BJ (cell line): ENCODE results near the gene LIN52. TPM values are rescaled to one million over a fixed set of nuclear protein-coding genes. Genes with fewer than 3 reads are reported as not detected.

Experiments
- CTCF ChIA-PET: fragments of 350-600 bp; formaldehyde crosslinking; extraction: SDS; loops from one replicate; lab custom pipeline; 2021; ENCODE audit warnings: antibody characterized with exemption, inconsistent platforms; lab: Yijun Ruan, JAX
- POLR2A ChIA-PET: fragments of 300-600 bp; sonication (Branson Sonifier 250); formaldehyde crosslinking; extraction: SDS; loops from one replicate; lab custom pipeline; 2021; ENCODE audit warnings: antibody characterized with exemption; lab: Charles Lee
- DNase-seq: peaks from one replicate; pipeline ENCODE4 v3.0.0-alpha.2; 2011; ENCODE audit warnings: low read depth
- H3K27me3 ChIP-seq: 2 replicates; pipeline ENCODE4 v1.6.0; 2011; ENCODE audit warnings: low read length; ENCODE audit not compliant: control insufficient read depth, insufficient read depth
- H3K36me3 ChIP-seq: 2 replicates; pipeline ENCODE4 v1.5.1; 2011; ENCODE audit warnings: low read length; ENCODE audit not compliant: control insufficient read depth, insufficient read depth
- H3K4me3 ChIP-seq: 2 replicates; pipeline ENCODE4 v1.5.1; 2011; ENCODE audit warnings: low read depth, mild to moderate bottlenecking, control low read depth, low read length
- polyA plus RNA-seq: library from polyadenylated mRNA; depleted of rRNA; stranded (reverse); fragments of >200 nt; gene quantifications from 2 replicates; pipeline ENCODE4 v1.2.3, GENCODE V29; 2011
- TF ChIP-seq, protein P1 (sequence below): IDR thresholded peaks from 2 replicates; pipeline ENCODE4 v1.5.1; 2011; ENCODE audit warnings: low read depth, mild to moderate bottlenecking, control low read depth, inconsistent platforms, low read length, moderate library complexity; ENCODE audit not compliant: insufficient read depth

Gene LIN52
- polyA plus RNA-seq, 1 experiment, result 7.4 TPM

DNA sequence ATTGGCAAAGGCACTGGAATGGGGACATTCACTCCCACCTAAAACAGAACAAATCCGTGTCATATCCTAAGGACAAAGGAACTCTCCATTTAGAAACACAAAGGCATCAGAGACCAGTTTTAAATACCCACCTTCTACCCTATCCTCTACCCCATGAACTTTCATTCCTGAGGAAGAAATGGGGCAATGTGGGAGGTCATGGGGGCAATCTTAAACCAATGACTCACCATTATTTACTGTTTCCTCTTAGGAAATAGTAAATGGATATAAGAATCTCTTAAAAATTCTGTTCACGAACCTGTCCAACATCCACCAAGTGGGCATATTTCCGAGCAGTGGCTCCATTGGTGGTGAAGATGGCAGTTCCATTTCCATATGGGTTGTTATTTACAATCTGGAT is 19.9 kb upstream of the LIN52 start:
- no peak for DNase-seq

GRCh38 chr14:74065746-74066575 is 18.8 kb upstream of the LIN52 start:
- no peaks in the 10 kb centered on the region for H3K27me3 ChIP-seq
- TF ChIP-seq, protein P1, sequence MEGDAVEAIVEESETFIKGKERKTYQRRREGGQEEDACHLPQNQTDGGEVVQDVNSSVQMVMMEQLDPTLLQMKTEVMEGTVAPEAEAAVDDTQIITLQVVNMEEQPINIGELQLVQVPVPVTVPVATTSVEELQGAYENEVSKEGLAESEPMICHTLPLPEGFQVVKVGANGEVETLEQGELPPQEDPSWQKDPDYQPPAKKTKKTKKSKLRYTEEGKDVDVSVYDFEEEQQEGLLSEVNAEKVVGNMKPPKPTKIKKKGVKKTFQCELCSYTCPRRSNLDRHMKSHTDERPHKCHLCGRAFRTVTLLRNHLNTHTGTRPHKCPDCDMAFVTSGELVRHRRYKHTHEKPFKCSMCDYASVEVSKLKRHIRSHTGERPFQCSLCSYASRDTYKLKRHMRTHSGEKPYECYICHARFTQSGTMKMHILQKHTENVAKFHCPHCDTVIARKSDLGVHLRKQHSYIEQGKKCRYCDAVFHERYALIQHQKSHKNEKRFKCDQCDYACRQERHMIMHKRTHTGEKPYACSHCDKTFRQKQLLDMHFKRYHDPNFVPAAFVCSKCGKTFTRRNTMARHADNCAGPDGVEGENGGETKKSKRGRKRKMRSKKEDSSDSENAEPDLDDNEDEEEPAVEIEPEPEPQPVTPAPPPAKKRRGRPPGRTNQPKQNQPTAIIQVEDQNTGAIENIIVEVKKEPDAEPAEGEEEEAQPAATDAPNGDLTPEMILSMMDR, result no peak
- no peak overlapping the region for H3K4me3 ChIP-seq
- CTCF ChIA-PET, result interaction anchor here (0.7 kb wide), 1 partner anchor 17 kb away, joined by 3 read pairs; no protein-coding TSS in a partner anchor
- H3K36me3 ChIP-seq, result peaks cover 3% of the 10 kb centered on the region
- DNase-seq, result no peak
- POLR2A ChIA-PET, result no interaction called here

More for the DNA sequence above, 19.9 kb upstream of the LIN52 start:
- Histone ChIP-seq H3K36me3 (peaks cover 3% of the 10 kb centered on the region), H3K4me3 (no peak overlapping the region), H3K27me3 (no peaks in the 10 kb centered on the region)
- TF ChIP-seq, protein P1, result no peak
- CTCF ChIA-PET, result interaction anchor here (1.5 kb wide), 1 partner anchor 33 kb away, joined by 4 read pairs; no protein-coding TSS in a partner anchor
- POLR2A ChIA-PET, result no interaction called here

DNA sequence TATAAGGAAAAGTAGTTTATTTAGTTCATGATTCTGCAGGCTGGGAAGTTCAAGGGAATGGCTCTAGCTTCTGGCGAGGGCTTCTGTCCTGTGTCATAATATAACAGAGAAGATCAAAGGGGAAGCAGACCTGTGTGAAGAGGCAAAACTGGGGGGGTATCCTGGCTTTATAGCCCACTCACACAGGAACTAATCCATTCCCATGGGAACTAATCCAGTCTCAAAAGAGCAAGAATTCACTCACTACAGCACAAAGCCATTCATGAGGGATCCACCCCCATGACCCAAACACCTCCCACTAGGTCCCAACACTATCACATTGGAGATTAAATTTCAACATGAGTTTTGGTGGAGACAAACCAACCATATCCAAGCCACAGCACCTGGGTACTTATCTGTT is 7.4 kb upstream of the LIN52 start:
- H3K36me3 ChIP-seq, result no peaks in the 10 kb centered on the region
- ChIA-PET POLR2A (no interaction called here), CTCF (no interaction called here)
- no peaks in the 10 kb centered on the region for H3K27me3 ChIP-seq
- DNase-seq, result no peak
- TF ChIP-seq, protein P1, result no peak
- no peak overlapping the region for H3K4me3 ChIP-seq

GRCh38 chr14:74080820-74081460 is 3.8 kb upstream of the LIN52 start:
- H3K4me3 ChIP-seq, result no peak overlapping the region
- no peak for DNase-seq
- TF ChIP-seq, protein P1, result no peak
- ChIA-PET POLR2A (no interaction called here), CTCF (interaction anchor here (3.4 kb wide), 1 partner anchor 20 kb away, joined by 9 read pairs; no protein-coding TSS in a partner anchor)
- no peaks in the 10 kb centered on the region for H3K27me3 ChIP-seq
- H3K36me3 ChIP-seq, result no peaks in the 10 kb centered on the region

DNA sequence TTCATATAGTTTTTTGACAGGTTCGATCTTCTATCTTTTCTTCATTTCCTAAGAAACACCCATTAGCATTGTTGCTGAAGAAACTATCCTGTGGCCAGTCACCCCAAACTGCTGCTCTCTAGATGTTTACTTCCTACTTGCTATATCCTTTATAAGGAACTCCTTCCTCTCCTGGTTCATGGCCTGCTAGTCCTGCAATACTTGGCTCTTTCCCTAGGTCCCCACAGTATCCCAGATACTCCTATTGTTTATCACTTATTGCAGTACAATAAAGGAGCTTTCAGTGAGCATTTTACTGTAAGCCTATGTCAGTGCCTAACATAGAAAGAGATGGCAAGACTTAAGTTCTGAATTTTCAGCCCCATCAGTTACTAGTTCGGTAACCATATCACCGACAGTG is 3.3 kb upstream of the LIN52 start:
- no peak overlapping the region for H3K4me3 ChIP-seq
- no peak for DNase-seq
- ChIA-PET CTCF (interaction anchor here (3.4 kb wide), 1 partner anchor 20 kb away, joined by 9 read pairs; no protein-coding TSS in a partner anchor), POLR2A (no interaction called here)
- H3K36me3 ChIP-seq, result no peaks in the 10 kb centered on the region
- TF ChIP-seq, protein P1, result no peak
- no peaks in the 10 kb centered on the region for H3K27me3 ChIP-seq
